Activated T-cell treated with anti-CD3 and anti-CD28 coated beads, Interleukin-2, amount 50 U/mL, for 1 hour (primary cell): ENCODE data around the gene ME3.

Experiments
- DNase-seq: peaks from one replicate; pipeline ENCODE4 v3.0.0-alpha.2; 2020

Gene ME3

GRCh38 chr11:86692317-86692716 is 19.9 kb upstream of the ME3 start:
- no peak for DNase-seq

- no peak for DNase-seq
These were observed 16.2 kb upstream of the ME3 start for GRCh38 chr11:86688398-86689179.

GRCh38 chr11:86687185-86687778 is 14.9 kb upstream of the ME3 start:
- no peak for DNase-seq

- no peak for DNase-seq
These were observed 14.1 kb upstream of the ME3 start for GRCh38 chr11:86686531-86686930.

- no peak for DNase-seq
These were observed 9.0 kb upstream of the ME3 start for GRCh38 chr11:86681483-86681756.

- no peak for DNase-seq
These were observed 8.5 kb upstream of the ME3 start for GRCh38 chr11:86680716-86681482.

- DNase-seq: no peak
These were observed 6.4 kb upstream of the ME3 start for GRCh38 chr11:86678823-86679222.

GRCh38 chr11:86678296-86678695 is 5.9 kb upstream of the ME3 start:
- DNase-seq: no peak

- no peak for DNase-seq
These were observed 4.2 kb upstream of the ME3 start for GRCh38 chr11:86676533-86677154.

GRCh38 chr11:86676010-86676409 is 3.6 kb upstream of the ME3 start:
- no peak for DNase-seq

- DNase-seq: no peak
These were observed 2.6 kb upstream of the ME3 start for GRCh38 chr11:86675017-86675416.

GRCh38 chr11:86673872-86674750 is 1.7 kb upstream of the ME3 start:
- DNase-seq: no peak

GRCh38 chr11:86673055-86673843 is 833 bp upstream of the ME3 start:
- DNase-seq: no peak

GRCh38 chr11:86671531-86672006 is 847 bp downstream of the ME3 start:
- DNase-seq: no peak

GRCh38 chr11:86670911-86671310 is 1.5 kb downstream of the ME3 start:
- no peak for DNase-seq

GRCh38 chr11:86670181-86670580 is 2.2 kb downstream of the ME3 start:
- no peak for DNase-seq

- no peak for DNase-seq
These were observed 3.0 kb downstream of the ME3 start for GRCh38 chr11:86669424-86669823.

GRCh38 chr11:86668929-86669328 is 3.5 kb downstream of the ME3 start:
- DNase-seq: no peak

GRCh38 chr11:86666193-86666592 is 6.2 kb downstream of the ME3 start:
- no peak for DNase-seq

GRCh38 chr11:86664930-86665329 is 7.5 kb downstream of the ME3 start:
- DNase-seq: no peak

GRCh38 chr11:86663761-86664160 is 8.7 kb downstream of the ME3 start:
- DNase-seq: no peak

- no peak for DNase-seq
These were observed 9.1 kb downstream of the ME3 start for GRCh38 chr11:86663291-86663690.
